Measurements from ENCODE around the gene TRUB2. TPM values are rescaled to one million over a fixed set of nuclear protein-coding genes. Genes with fewer than 3 reads are reported as not detected.

Gene TRUB2
- total and polyA plus RNA-seq, 2 of the 8 experiments (the other 6 are each of a cell fraction or from before 2014, with no cell fraction given), result 20.7 to 37.8 TPM

GRCh38 chr9:128262687-128263086, 59.6 kb downstream of the TRUB2 start (continued):
- TF ChIP-seq CHD7 (IDR thresholded peaks at IDR 0.05; ENCODE audit: insufficient replicate concordance, low read length) (no peak), CEBPB (IDR thresholded peaks at IDR 0.05; ENCODE audit: low read depth, low read length) (no peak), CBX5 (IDR thresholded peaks at IDR 0.05; ENCODE audit: low read depth, low read length) (no peak), RAD21 (IDR thresholded peaks at IDR 0.05 in 1 of 2, conservative IDR thresholded peaks at IDR 0.05 in 1 of 2; ENCODE audit: low read depth in 2 of 2, low read length in 2 of 2) (no peak), CHD1 (IDR thresholded peaks at IDR 0.05; ENCODE audit: low read depth, low read length) (no peak), BACH1 (IDR thresholded peaks at IDR 0.05; ENCODE audit: low read length) (no peak)
